Naive thymus-derived CD8-positive, alpha-beta T cell (primary cell): ENCODE measurements around the gene ASPSCR1. TPM values are rescaled to one million over a fixed set of nuclear protein-coding genes. Genes with fewer than 3 reads are reported as not detected.
A peak's percentile ranks its signal among the peaks of the same experiment; 100 is the strongest.

ENCODE experiments used
- ATAC-seq, 2 donors: fragments of 150-1000 bp; cut with Tn5 transposase in 1 of 2; sonication (Bioruptor Pico), chemical (Tn5 transposase) in 1 of 2; 1 replicate in 1 of 2; 2 replicates in 1 of 2; pipeline ENCODE4 v1.10.0; 2021; ENCODE audit warnings: mild to moderate bottlenecking in 2 of 2, moderate library complexity in 2 of 2
- POLR2A ChIA-PET: fragments of 350-600 bp; sonication (Branson Sonifier 250); formaldehyde crosslinking; loops from one replicate; lab custom pipeline; 2021; ENCODE audit warnings: antibody characterized with exemption; lab: Charles Lee
- DNase-seq, 10 donors: peaks; one replicate each; pipeline versions ENCODE4 v3.0.0 to v3.0.0-alpha.2; 2020 to 2022
- H3K27ac Mint-ChIP-seq, 10 donors: one replicate each; pipeline ENCODE4 v1.8.0; 2020 to 2022; ENCODE audit warnings: mild to moderate bottlenecking in 10 of 10, mixed read lengths in 10 of 10, moderate library complexity in 4 of 10, inconsistent platforms in 1 of 10
- H3K27me3 Mint-ChIP-seq, 5 donors: one replicate each; pipeline ENCODE4 v1.8.0; 2021 to 2022; ENCODE audit warnings: mixed read lengths in 5 of 5
- H3K36me3 Mint-ChIP-seq, 3 donors: one replicate each; pipeline ENCODE4 v1.8.0; 2020 to 2022; ENCODE audit warnings: mixed read lengths in 3 of 3, mild to moderate bottlenecking in 2 of 3, inconsistent platforms in 1 of 3
- H3K4me1 Mint-ChIP-seq, 4 donors: one replicate each; pipeline ENCODE4 v1.8.0; 2021 to 2022; ENCODE audit warnings: mixed read lengths in 4 of 4
- H3K4me3 Mint-ChIP-seq, 10 donors: one replicate each; pipeline ENCODE4 v1.8.0; 2020 to 2022; ENCODE audit warnings: mild to moderate bottlenecking in 10 of 10, mixed read lengths in 10 of 10, moderate library complexity in 6 of 10, inconsistent platforms in 1 of 10
- H3K9me3 Mint-ChIP-seq, 9 donors: one replicate each; pipeline ENCODE4 v1.8.0; 2020 to 2022; ENCODE audit warnings: mixed read lengths in 9 of 9, mild to moderate bottlenecking in 3 of 9, inconsistent platforms in 1 of 9, moderate library complexity in 1 of 9
- polyA plus RNA-seq, 3 donors: library from polyadenylated mRNA; unstranded; fragments of 300-500 nt; fragmentation: Illumina TruSeq; gene quantifications; one replicate each; pipeline ENCODE4 v1.2.3, GENCODE V29; 2021
- total RNA-seq, 8 experiments: library from RNA in 2 of 8; stranded (reverse) in 2 of 8; gene quantifications; one replicate each; pipeline ENCODE4 v1.2.3 and lab custom pipeline; 2021 to 2026

Gene ASPSCR1
- total and polyA plus RNA-seq, 5 experiments from 2014 or later: 28.1 to 47.7 (median 33.4) TPM

GRCh38 chr17:82042649-82043048, 65.2 kb downstream of the ASPSCR1 start:
- Mint-ChIP-seq H3K27me3 (no peaks in the 10 kb centered on the region), H3K9me3 (no peaks in the 10 kb centered on the region), H3K36me3 (peaks cover 0 to 7% (median 0%) of the 10 kb centered on the region in 3 donors), H3K27ac (peak overlapping the region in 1 of 10 donors; percentile 65), H3K4me1 (peaks cover 9 to 20% (median 13%) of the 10 kb centered on the region in 4 donors), H3K4me3 (no peak overlapping the region)
- no peak for ATAC-seq
- POLR2A ChIA-PET: interaction anchor here (0.6 to 1.1 kb wide), 2 partner anchors 12 to 411 kb away, joined by 3 read pairs; no protein-coding TSS in a partner anchor
- DNase-seq: no peak

GRCh38 chr17:82043507-82043906, 66.1 kb downstream of the ASPSCR1 start:
- H3K27ac Mint-ChIP-seq: no peak overlapping the region
- H3K27me3 Mint-ChIP-seq: no peaks in the 10 kb centered on the region
- POLR2A ChIA-PET: interaction anchor here (0.6 to 1.1 kb wide), 2 partner anchors 13 to 412 kb away, joined by 3 read pairs; no protein-coding TSS in a partner anchor
- no peaks in the 10 kb centered on the region for H3K9me3 Mint-ChIP-seq
- H3K4me1 Mint-ChIP-seq: peaks cover 4 to 14% (median 8%) of the 10 kb centered on the region in 4 donors
- H3K4me3 Mint-ChIP-seq: no peak overlapping the region
- no peak for DNase-seq
- H3K36me3 Mint-ChIP-seq: peaks cover 0 to 8% (median 0%) of the 10 kb centered on the region in 3 donors
- ATAC-seq: no peak

- no peak for ATAC-seq
- Mint-ChIP-seq H3K4me3 (no peak overlapping the region), H3K27ac (peak overlapping the region in 1 of 10 donors; percentile 48), H3K27me3 (no peaks in the 10 kb centered on the region), H3K4me1 (peaks cover 0 to 19% (median 10%) of the 10 kb centered on the region in 4 donors), H3K9me3 (no peaks in the 10 kb centered on the region), H3K36me3 (peaks cover 0 to 10% (median 0%) of the 10 kb centered on the region in 3 donors)
- POLR2A ChIA-PET: no interaction called here
- no peak for DNase-seq
Measured at GRCh38 chr17:82045936-82046484, 68.6 kb downstream of the ASPSCR1 start.

GRCh38 chr17:82046903-82047302, 69.5 kb downstream of the ASPSCR1 start:
- Mint-ChIP-seq H3K4me3 (peak overlapping the region in 1 of 10 donors; percentile 60), H3K27me3 (no peaks in the 10 kb centered on the region), H3K4me1 (peaks cover 0 to 20% (median 10%) of the 10 kb centered on the region in 4 donors), H3K36me3 (peaks cover 0 to 10% (median 0%) of the 10 kb centered on the region in 3 donors), H3K27ac (peak overlapping the region in 1 of 10 donors; percentile 86), H3K9me3 (no peaks in the 10 kb centered on the region)
- POLR2A ChIA-PET: no interaction called here
- ATAC-seq: no peak
- no peak for DNase-seq

- peak overlapping the region in 3 of 10 donors; percentile 4 to 86 (median 37) for H3K27ac Mint-ChIP-seq
Measured at GRCh38 chr17:82047379-82047778, 70.0 kb downstream of the ASPSCR1 start.

GRCh38 chr17:82047914-82048570, 70.6 kb downstream of the ASPSCR1 start:
- POLR2A ChIA-PET: interaction anchor here (0.6 to 1.1 kb wide), 2 partner anchors 10 to 415 kb away, joined by 3 to 5 read pairs; partner anchors contain the start of gene DCXR
- H3K27ac Mint-ChIP-seq: peak overlapping the region in 1 of 10 donors; percentile 37
- no peaks in the 10 kb centered on the region for H3K9me3 Mint-ChIP-seq
- no peaks in the 10 kb centered on the region for H3K27me3 Mint-ChIP-seq
- H3K36me3 Mint-ChIP-seq: peaks cover 0 to 10% (median 0%) of the 10 kb centered on the region in 3 donors
- peaks cover 0 to 20% (median 15%) of the 10 kb centered on the region in 4 donors for H3K4me1 Mint-ChIP-seq
- ATAC-seq: no peak
- peak overlapping the region in 5 of 10 donors; percentile 3 to 60 (median 44) for H3K4me3 Mint-ChIP-seq
- peak in 1 of 10 donors; percentile 62 for DNase-seq

More at GRCh38 chr17:82047379-82047778, 70.0 kb downstream of the ASPSCR1 start:
- no peaks in the 10 kb centered on the region for H3K9me3 Mint-ChIP-seq
- POLR2A ChIA-PET: interaction anchor here (1.1 kb wide), 1 partner anchor 10 kb away, joined by 3 read pairs; the partner anchor contains the start of gene DCXR
- H3K4me3 Mint-ChIP-seq: peak overlapping the region in 7 of 10 donors; percentile 3 to 68 (median 44)
- no peaks in the 10 kb centered on the region for H3K27me3 Mint-ChIP-seq
- no peak for ATAC-seq
- peaks cover 0 to 10% (median 0%) of the 10 kb centered on the region in 3 donors for H3K36me3 Mint-ChIP-seq
- no peak for DNase-seq
- peaks cover 0 to 20% (median 10%) of the 10 kb centered on the region in 4 donors for H3K4me1 Mint-ChIP-seq

- Mint-ChIP-seq H3K4me3 (peak overlapping the region in 4 of 10 donors; percentile 45 to 73 (median 48)), H3K36me3 (peaks cover 0 to 10% (median 0%) of the 10 kb centered on the region in 3 donors), H3K27me3 (no peaks in the 10 kb centered on the region), H3K27ac (peak overlapping the region in 1 of 10 donors; percentile 11), H3K4me1 (peaks cover 0 to 24% (median 17%) of the 10 kb centered on the region in 4 donors), H3K9me3 (no peaks in the 10 kb centered on the region)
- DNase-seq (no peak), ATAC-seq (no peak)
- POLR2A ChIA-PET: no interaction called here
Measured at GRCh38 chr17:82048571-82048971, 71.1 kb downstream of the ASPSCR1 start.

- no peaks in the 10 kb centered on the region for H3K9me3 Mint-ChIP-seq
- DNase-seq: no peak
- POLR2A ChIA-PET: interaction anchor here (5.0 kb wide), 1 partner anchor 17 kb away, joined by 38 read pairs; the partner anchor contains the start of gene DUS1L
- peaks cover 0 to 10% (median 0%) of the 10 kb centered on the region in 3 donors for H3K36me3 Mint-ChIP-seq
- ATAC-seq: no peak
- peaks cover 0 to 27% (median 17%) of the 10 kb centered on the region in 4 donors for H3K4me1 Mint-ChIP-seq
- H3K4me3 Mint-ChIP-seq: peak overlapping the region in 4 of 10 donors; percentile 42 to 68 (median 48)
- no peaks in the 10 kb centered on the region for H3K27me3 Mint-ChIP-seq
- H3K27ac Mint-ChIP-seq: peak overlapping the region in 2 of 10 donors; percentile 22 to 75
Measured at GRCh38 chr17:82049106-82049505, 71.7 kb downstream of the ASPSCR1 start.

GRCh38 chr17:82049521-82049971, 72.1 kb downstream of the ASPSCR1 start:
- peak overlapping the region in 2 of 10 donors; percentile 42 to 68 for H3K4me3 Mint-ChIP-seq
- no peaks in the 10 kb centered on the region for H3K27me3 Mint-ChIP-seq
- POLR2A ChIA-PET: interaction anchor here (0.7 to 5.0 kb wide), 6 partner anchors 11 to 243 kb away, joined by 3 to 38 read pairs (median 6); partner anchors contain the start of genes DCXR and DUS1L
- peak overlapping the region in 2 of 10 donors; percentile 53 to 75 for H3K27ac Mint-ChIP-seq
- peaks cover 0 to 27% (median 17%) of the 10 kb centered on the region in 4 donors for H3K4me1 Mint-ChIP-seq
- peaks cover 0 to 10% (median 0%) of the 10 kb centered on the region in 3 donors for H3K36me3 Mint-ChIP-seq
- no peaks in the 10 kb centered on the region for H3K9me3 Mint-ChIP-seq
- no peak for ATAC-seq
- DNase-seq: peak in 1 of 10 donors; percentile 58

- peaks cover 0 to 33% (median 17%) of the 10 kb centered on the region in 4 donors for H3K4me1 Mint-ChIP-seq
- DNase-seq: peak in 1 of 10 donors; percentile 44
- H3K27ac Mint-ChIP-seq: peak overlapping the region in 5 of 10 donors; percentile 13 to 87 (median 38)
- ATAC-seq: no peak
- H3K9me3 Mint-ChIP-seq: no peaks in the 10 kb centered on the region
- H3K36me3 Mint-ChIP-seq: peaks cover 0 to 10% (median 0%) of the 10 kb centered on the region in 3 donors
- POLR2A ChIA-PET: interaction anchor here (0.7 to 5.0 kb wide), 6 partner anchors 12 to 243 kb away, joined by 3 to 38 read pairs (median 6); partner anchors contain the start of genes DCXR and DUS1L
- peak overlapping the region; percentile 78 to 91 (median 83) for H3K4me3 Mint-ChIP-seq
- H3K27me3 Mint-ChIP-seq: no peaks in the 10 kb centered on the region
Measured at GRCh38 chr17:82050152-82050760, 72.8 kb downstream of the ASPSCR1 start.

GRCh38 chr17:82050761-82051641, 73.6 kb downstream of the ASPSCR1 start:
- Mint-ChIP-seq H3K27me3 (no peaks in the 10 kb centered on the region), H3K4me3 (peak overlapping the region; percentile 78 to 91 (median 83)), H3K36me3 (peaks cover 0 to 11% (median 0%) of the 10 kb centered on the region in 3 donors), H3K9me3 (no peaks in the 10 kb centered on the region), H3K27ac (peak overlapping the region in 9 of 10 donors; percentile 48 to 89 (median 75)), H3K4me1 (peaks cover 0 to 34% (median 17%) of the 10 kb centered on the region in 4 donors)
- ATAC-seq (peak; percentile 28), DNase-seq (peak in 1 of 10 donors; percentile 60)
- POLR2A ChIA-PET: interaction anchor here (0.6 to 5.0 kb wide), 8 partner anchors 10 to 444 kb away, joined by 3 to 38 read pairs (median 4); partner anchors contain the start of genes DCXR and DUS1L
